KMS-11 (cell line): Measurements from ENCODE around the gene KIF9.
"Not testable (repeated sequence)": the region's sequence is repeated elsewhere in the genome, so short reads cannot be mapped to it uniquely, and the experiment has no call there.

Experiments used
- H2AFZ ChIP-seq: fragments of 200-600 bp; sonication (generic); 2 replicates; pipeline ENCODE4 v1.6.1; 2016; ENCODE audit warnings: antibody characterized with exemption, mixed run types, low read depth
- H3K27ac ChIP-seq: fragments of 200-600 bp; sonication (generic); 2 replicates; pipeline ENCODE4 v1.6.1; 2016; ENCODE audit warnings: mild to moderate bottlenecking, mixed run types
- H3K27me3 ChIP-seq: fragments of 200-600 bp; sonication (generic); 2 replicates; pipeline ENCODE4 v1.6.1; 2017; ENCODE audit warnings: mild to moderate bottlenecking, low read depth, mixed run types, moderate library complexity; ENCODE audit not compliant: insufficient read depth
- H3K36me3 ChIP-seq: fragments of 200-600 bp; sonication (generic); 2 replicates; pipeline ENCODE4 v1.6.1; 2017; ENCODE audit warnings: mild to moderate bottlenecking, mixed run types; ENCODE audit not compliant: insufficient read depth
- H3K4me1 ChIP-seq: fragments of 200-600 bp; sonication (generic); 2 replicates; pipeline ENCODE4 v1.6.1; 2016; ENCODE audit warnings: mild to moderate bottlenecking, low read depth, mixed run types; ENCODE audit not compliant: poor library complexity, severe bottlenecking
- H3K4me2 ChIP-seq: fragments of 200-600 bp; sonication (generic); 2 replicates; pipeline ENCODE4 v1.7.0; 2016; ENCODE audit warnings: mild to moderate bottlenecking, mixed run types
- H3K4me3 ChIP-seq: fragments of 200-600 bp; sonication (generic); IDR thresholded peaks from 2 replicates; pipeline ENCODE4 v1.6.1; 2017; ENCODE audit warnings: low read depth, low read length, mixed read lengths; ENCODE audit not compliant: insufficient read depth
- H3K79me2 ChIP-seq: fragments of 200-600 bp; sonication (generic); 2 replicates; pipeline ENCODE4 v1.6.1; 2016; ENCODE audit warnings: low read depth, mixed run types; ENCODE audit not compliant: insufficient read depth
- H3K9ac ChIP-seq: fragments of 200-600 bp; sonication (generic); 2 replicates; pipeline ENCODE4 v1.6.1; 2016; ENCODE audit warnings: mild to moderate bottlenecking, mixed run types
- H4K20me1 ChIP-seq: fragments of 200-600 bp; sonication (generic); 2 replicates; pipeline ENCODE4 v1.6.1; 2016; ENCODE audit warnings: mild to moderate bottlenecking, mixed run types; ENCODE audit not compliant: insufficient read depth
- CTCF ChIP-seq: fragments of 200-600 bp; sonication (generic); conservative IDR thresholded peaks from 2 replicates; pipeline ENCODE4 v1.6.1; 2017; ENCODE audit warnings: low read depth, mild to moderate bottlenecking, antibody characterized with exemption, low read length, moderate library complexity, mixed read lengths

KIF9 gene

GRCh38 chr3:47313341-47314055 lies 30.9 kb upstream of the KIF9 start:
- no peak overlapping the region for H3K4me3 ChIP-seq
- H3K27ac ChIP-seq = no peak overlapping the region
- H3K79me2 ChIP-seq = no peaks in the 10 kb centered on the region
- no peak overlapping the region for H3K4me2 ChIP-seq
- TF ChIP-seq CTCF = no peak
- H2AFZ ChIP-seq = no peak overlapping the region
- no peaks in the 10 kb centered on the region for H3K4me1 ChIP-seq
- no peaks in the 10 kb centered on the region for H3K27me3 ChIP-seq
- no peaks in the 10 kb centered on the region for H4K20me1 ChIP-seq
- no peak overlapping the region for H3K9ac ChIP-seq
- no peaks in the 10 kb centered on the region for H3K36me3 ChIP-seq

GRCh38 chr3:47310391-47310790 lies 27.8 kb upstream of the KIF9 start:
- H3K79me2 ChIP-seq = no peaks in the 10 kb centered on the region; the same call in 1 of the 2 replicates
- H3K4me1 ChIP-seq = no peaks in the 10 kb centered on the region
- no peak overlapping the region for H3K27ac ChIP-seq
- H3K9ac ChIP-seq = no peak overlapping the region
- H3K36me3 ChIP-seq = no peaks in the 10 kb centered on the region
- H3K4me2 ChIP-seq = no peak overlapping the region
- no peaks in the 10 kb centered on the region for H4K20me1 ChIP-seq
- TF ChIP-seq CTCF = no peak
- H2AFZ ChIP-seq = no peak overlapping the region
- H3K27me3 ChIP-seq = no peaks in the 10 kb centered on the region
- H3K4me3 ChIP-seq = no peak overlapping the region

- not testable (repeated sequence) for H3K27me3 ChIP-seq, H3K9ac ChIP-seq, H3K27ac ChIP-seq, H4K20me1 ChIP-seq, H2AFZ ChIP-seq, H3K4me1 ChIP-seq, H3K4me3 ChIP-seq, H3K4me2 ChIP-seq, H3K79me2 ChIP-seq, H3K36me3 ChIP-seq
Observed at GRCh38 chr3:47309231-47309630, 26.6 kb upstream of the KIF9 start.

GRCh38 chr3:47306022-47306421 lies 23.4 kb upstream of the KIF9 start:
- TF ChIP-seq CTCF = no peak
- H3K9ac ChIP-seq = no peak overlapping the region
- H4K20me1 ChIP-seq = no peaks in the 10 kb centered on the region
- no peaks in the 10 kb centered on the region for H3K36me3 ChIP-seq
- H3K27ac ChIP-seq = no peak overlapping the region
- H3K4me3 ChIP-seq = no peak overlapping the region
- H3K27me3 ChIP-seq = no peaks in the 10 kb centered on the region
- no peaks in the 10 kb centered on the region; the same call in 1 of the 2 replicates for H3K79me2 ChIP-seq
- H3K4me1 ChIP-seq = no peaks in the 10 kb centered on the region
- H2AFZ ChIP-seq = no peak overlapping the region
- H3K4me2 ChIP-seq = no peak overlapping the region

GRCh38 chr3:47301456-47301855 lies 18.9 kb upstream of the KIF9 start:
- Histone ChIP-seq H3K4me3 (no peak overlapping the region), H4K20me1 (no peaks in the 10 kb centered on the region), H2AFZ (no peak overlapping the region), H3K4me1 (no peaks in the 10 kb centered on the region), H3K9ac (no peak overlapping the region), H3K79me2 (no peaks in the 10 kb centered on the region; the same call in 1 of the 2 replicates), H3K27me3 (no peaks in the 10 kb centered on the region), H3K4me2 (no peak overlapping the region), H3K27ac (no peak overlapping the region), H3K36me3 (no peaks in the 10 kb centered on the region)
- TF ChIP-seq CTCF = no peak
